HL-60 (cell line): ENCODE data around the gene BEST3.

Experiments used
- GABPA ChIP-seq: IDR thresholded peaks from 2 replicates; pipeline ENCODE4 v1.6.1; 2012; ENCODE audit warnings: low read depth
- POLR2AphosphoS5 ChIP-seq: IDR thresholded peaks from 2 replicates; pipeline ENCODE4 v1.6.1; 2012; ENCODE audit warnings: low read depth
- REST ChIP-seq: IDR thresholded peaks from 2 replicates; pipeline ENCODE4 v1.6.1; 2012; ENCODE audit warnings: low read depth; ENCODE audit not compliant: insufficient replicate concordance
- SPI1 ChIP-seq: IDR thresholded peaks from 2 replicates; pipeline ENCODE4 v1.6.1; 2012; ENCODE audit warnings: low read depth, mild to moderate bottlenecking, borderline replicate concordance
- TF ChIP-seq, protein P1 (sequence below): IDR thresholded peaks from one replicate; pipeline ENCODE4 v1.5.1; 2011; ENCODE audit warnings: low read length, control low read depth, inconsistent platforms; ENCODE audit not compliant: insufficient read depth

DNA sequence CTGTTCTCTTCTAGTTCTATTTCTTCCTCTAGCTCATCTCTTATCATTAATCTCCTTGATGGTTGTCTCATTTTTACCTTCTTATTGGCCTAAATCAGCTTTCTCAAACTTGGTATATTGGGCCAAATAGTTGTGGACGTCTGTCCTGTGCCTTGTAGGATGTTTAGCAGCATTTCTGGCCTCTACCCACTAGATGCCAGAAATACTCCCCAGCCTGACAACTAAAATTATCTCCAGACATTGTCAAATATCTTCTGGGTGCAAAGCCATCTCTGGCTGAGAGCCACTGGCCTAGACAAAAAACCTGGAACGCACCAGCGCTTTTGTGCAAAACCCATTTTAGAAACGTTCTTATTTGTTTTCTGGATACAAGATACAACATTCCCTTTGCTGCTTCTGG, 49.6 kb downstream of the BEST3 start:
- TF ChIP-seq REST, result no peak
- TF ChIP-seq, protein P1, sequence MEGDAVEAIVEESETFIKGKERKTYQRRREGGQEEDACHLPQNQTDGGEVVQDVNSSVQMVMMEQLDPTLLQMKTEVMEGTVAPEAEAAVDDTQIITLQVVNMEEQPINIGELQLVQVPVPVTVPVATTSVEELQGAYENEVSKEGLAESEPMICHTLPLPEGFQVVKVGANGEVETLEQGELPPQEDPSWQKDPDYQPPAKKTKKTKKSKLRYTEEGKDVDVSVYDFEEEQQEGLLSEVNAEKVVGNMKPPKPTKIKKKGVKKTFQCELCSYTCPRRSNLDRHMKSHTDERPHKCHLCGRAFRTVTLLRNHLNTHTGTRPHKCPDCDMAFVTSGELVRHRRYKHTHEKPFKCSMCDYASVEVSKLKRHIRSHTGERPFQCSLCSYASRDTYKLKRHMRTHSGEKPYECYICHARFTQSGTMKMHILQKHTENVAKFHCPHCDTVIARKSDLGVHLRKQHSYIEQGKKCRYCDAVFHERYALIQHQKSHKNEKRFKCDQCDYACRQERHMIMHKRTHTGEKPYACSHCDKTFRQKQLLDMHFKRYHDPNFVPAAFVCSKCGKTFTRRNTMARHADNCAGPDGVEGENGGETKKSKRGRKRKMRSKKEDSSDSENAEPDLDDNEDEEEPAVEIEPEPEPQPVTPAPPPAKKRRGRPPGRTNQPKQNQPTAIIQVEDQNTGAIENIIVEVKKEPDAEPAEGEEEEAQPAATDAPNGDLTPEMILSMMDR, result no peak
- no peak for TF ChIP-seq POLR2AphosphoS5
- no peak for TF ChIP-seq SPI1
- TF ChIP-seq GABPA, result no peak
